Body of pancreas (tissue), 4 donors: Measurements from ENCODE around the gene ELOVL6. TPM values are rescaled to one million over a fixed set of nuclear protein-coding genes. Genes with fewer than 3 reads are reported as not detected.

Source experiments
- ATAC-seq: fragments of 150-250 bp; one replicate; pipeline ENCODE4 v1.9.1; 2016
- DNase-seq, 4 donors: peaks; one replicate each; pipeline ENCODE4 v3.0.0-alpha.2; 2019
- H3K27ac ChIP-seq, 4 donors: fragments of 200-600 bp; sonication (generic); 1 replicate in 3 of 4; 2 replicates in 1 of 4; pipeline versions ENCODE4 v1.5.1 to v1.6.1; 2016 to 2019; ENCODE audit warnings: mild to moderate bottlenecking in 1 of 4, mixed read lengths in 1 of 4, moderate library complexity in 1 of 4
- H3K27me3 ChIP-seq, 2 donors: fragments of 200-600 bp; sonication (generic); one replicate each; pipeline ENCODE4 v1.6.0; 2016; ENCODE audit warnings: mild to moderate bottlenecking in 1 of 2
- H3K36me3 ChIP-seq, 2 donors: fragments of 200-600 bp; sonication (generic); replicated peaks in 1 of 2; 2 replicates each; pipeline ENCODE4 v1.5.1; 2016; ENCODE audit warnings: low read depth in 2 of 2; ENCODE audit not compliant: insufficient read depth in 1 of 2
- H3K4me1 ChIP-seq: fragments of 200-600 bp; sonication (generic); one replicate; pipeline ENCODE4 v1.6.0; 2016
- H3K4me3 ChIP-seq, 2 donors: fragments of 200-600 bp; sonication (generic); 1 replicate in 1 of 2; 2 replicates in 1 of 2; pipeline ENCODE4 v1.5.1; 2016 to 2019
- H3K9me3 ChIP-seq, 3 donors: fragments of 200-600 bp; sonication (generic); 1 replicate in 2 of 3; 2 replicates in 1 of 3; pipeline ENCODE4 v1.5.1; 2016
- CTCF ChIP-seq, 7 experiments: fragments of 450-650 bp in 4 of 7; fragments of 200-600 bp in 3 of 7; sonication (generic) in 3 of 7; IDR thresholded peaks; one replicate each; pipeline ENCODE4 v1.5.1; 2016 to 2019; ENCODE audit warnings: antibody characterized with exemption in 7 of 7
- POLR2A ChIP-seq, 3 donors: fragments of 450-650 bp; IDR thresholded peaks; one replicate each; pipeline ENCODE4 v1.6.1; 2016; ENCODE audit warnings: antibody characterized with exemption in 3 of 3, mild to moderate bottlenecking in 2 of 3
- whole genome bisulfite sequencing, 2 donors: methylation state at CpG; one replicate each; pipeline ENCODE4 v1.1.5; 2017; 5-methylcytosine and 5-hydroxymethylcytosine counted together
- intact Hi-C: fragments of 100-400 bp; cut with DNase I; formaldehyde crosslinking; loops from one replicate; pipeline ENCODE4 v1.15.1; 2023
- total RNA-seq, 2 donors: library from RNA; depleted of rRNA; stranded (reverse); fragments of >200 nt; gene quantifications; one replicate each; pipeline ENCODE4 v1.1.0, GENCODE V29; 2016

ELOVL6 gene
- total RNA-seq, 2 donors from 2014 or later, result 0.78 to 0.99 TPM

GRCh38 chr4:110128472-110128919, 69.9 kb downstream of the ELOVL6 start:
- H3K4me1 ChIP-seq, result peaks cover 8% of the 10 kb centered on the region
- DNase-seq (no peak), ATAC-seq (no peak)
- H3K4me3 ChIP-seq, result no peak overlapping the region
- intact Hi-C loops, result no loop called here
- H3K27me3 ChIP-seq, result no peaks in the 10 kb centered on the region
- WGBS, 2 donors, result 68 to 85% methylated on average over 6 of the region's 6 CpGs
- no peaks in the 10 kb centered on the region for H3K9me3 ChIP-seq
- H3K27ac ChIP-seq, result no peak overlapping the region
- no peaks in the 10 kb centered on the region for H3K36me3 ChIP-seq
- TF ChIP-seq CTCF (IDR thresholded peaks at IDR 0.05), result no peak
- no peak for TF ChIP-seq POLR2A (IDR thresholded peaks at IDR 0.05)

- TF ChIP-seq POLR2A (IDR thresholded peaks at IDR 0.05) (no peak), CTCF (IDR thresholded peaks at IDR 0.05) (no peak)
- Histone ChIP-seq H3K36me3 (no peaks in the 10 kb centered on the region), H3K27ac (no peak overlapping the region), H3K27me3 (no peaks in the 10 kb centered on the region), H3K4me3 (no peak overlapping the region), H3K9me3 (no peaks in the 10 kb centered on the region), H3K4me1 (peaks cover 3% of the 10 kb centered on the region)
- WGBS, 2 donors, result 81% methylated on average over 4 of the region's 4 CpGs
- intact Hi-C loops, result no loop called here
- ATAC-seq (no peak), DNase-seq (no peak)
These were observed 70.4 kb downstream of the ELOVL6 start for GRCh38 chr4:110128029-110128428.

- no peak for DNase-seq
- Histone ChIP-seq H3K36me3 (no peaks in the 10 kb centered on the region), H3K9me3 (no peaks in the 10 kb centered on the region), H3K4me1 (no peaks in the 10 kb centered on the region), H3K27me3 (no peaks in the 10 kb centered on the region), H3K4me3 (no peak overlapping the region), H3K27ac (no peak overlapping the region)
- no peak for ATAC-seq
- no peak for TF ChIP-seq CTCF (IDR thresholded peaks at IDR 0.05)
- no peak for TF ChIP-seq POLR2A (IDR thresholded peaks at IDR 0.05)
- intact Hi-C loops, result no loop called here
These were observed 73.7 kb downstream of the ELOVL6 start for GRCh38 chr4:110124711-110125110.

- H3K27ac ChIP-seq, result no peak overlapping the region
- ATAC-seq (no peak), DNase-seq (no peak)
- H3K4me3 ChIP-seq, result no peak overlapping the region
- no peak for TF ChIP-seq CTCF (IDR thresholded peaks at IDR 0.05)
- no peaks in the 10 kb centered on the region for H3K4me1 ChIP-seq
- H3K27me3 ChIP-seq, result no peaks in the 10 kb centered on the region
- intact Hi-C loops, result no loop called here
- H3K36me3 ChIP-seq, result no peaks in the 10 kb centered on the region
- H3K9me3 ChIP-seq, result no peaks in the 10 kb centered on the region
These were observed 76.2 kb downstream of the ELOVL6 start for GRCh38 chr4:110122201-110122600.

GRCh38 chr4:110120506-110120905, 77.9 kb downstream of the ELOVL6 start:
- intact Hi-C loops, result no loop called here
- TF ChIP-seq POLR2A (IDR thresholded peaks at IDR 0.05), result no peak
- no peak for TF ChIP-seq CTCF (IDR thresholded peaks at IDR 0.05)
- ATAC-seq (no peak), DNase-seq (no peak)
- H3K4me1 ChIP-seq, result no peaks in the 10 kb centered on the region
- no peak overlapping the region for H3K27ac ChIP-seq
- WGBS, 2 donors, result 87 to 92% methylated on average over 6 of the region's 6 CpGs
- H3K9me3 ChIP-seq, result no peaks in the 10 kb centered on the region
- no peak overlapping the region for H3K4me3 ChIP-seq
- no peaks in the 10 kb centered on the region for H3K27me3 ChIP-seq
- no peaks in the 10 kb centered on the region for H3K36me3 ChIP-seq
